ENCODE measurements around the gene EPB41L4B.

The EPB41L4B gene

DNA sequence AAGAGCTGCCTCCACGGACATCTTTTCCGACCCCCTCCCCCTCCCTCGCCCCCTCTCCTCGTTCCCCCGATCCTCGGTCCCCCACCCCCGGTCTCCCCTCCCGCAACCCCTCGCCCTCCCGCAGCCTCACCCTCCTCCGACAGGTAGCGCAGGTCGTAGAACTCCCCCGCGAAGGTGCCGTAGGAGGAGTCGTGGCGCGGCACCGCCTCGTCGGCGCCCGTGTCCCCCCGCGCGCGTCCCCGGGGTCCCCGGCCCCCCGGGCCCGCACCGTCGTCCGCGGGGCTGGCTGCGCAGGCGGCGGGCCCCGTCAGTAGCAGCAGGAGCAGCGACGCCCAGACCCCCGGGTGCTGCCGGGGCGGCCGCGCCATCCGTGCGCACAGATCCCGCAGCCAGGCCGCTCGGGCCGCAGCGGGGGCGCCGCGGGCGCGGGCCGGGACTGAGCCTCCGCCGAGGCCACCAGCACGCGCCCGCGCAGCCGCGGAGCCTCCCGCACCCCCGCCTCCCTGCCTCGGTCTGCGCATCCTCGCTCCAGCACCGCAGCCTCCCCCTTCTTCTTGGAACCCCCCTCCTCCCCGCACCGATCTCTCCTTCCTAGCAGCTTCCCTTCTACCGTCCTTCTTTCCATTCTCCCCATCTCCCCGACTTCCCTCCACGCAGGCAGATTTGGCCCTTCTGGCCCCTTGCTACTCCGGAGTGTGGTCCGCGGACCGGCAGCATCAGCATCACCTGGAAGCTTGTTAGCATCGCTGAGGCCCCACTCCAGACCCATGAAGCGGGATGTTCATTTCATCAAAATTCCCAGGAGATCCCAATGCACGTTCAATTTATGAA lies 153.9 kb downstream of the EPB41L4B start, which contains the start of gene FRRS1L:
FRRS1L (minus strand) TSS at position 479 of the 831 bp plus-strand sequence; CDS start at position 368, 111 bp downstream.
- Histone ChIP-seq H3K36me3 (ENCODE audit: insufficient read depth) (no peaks in the 10 kb centered on the region), H3K4me2 (no peak within 1 kb of the TSS), H4K20me1 (ENCODE audit: insufficient read depth) (no peaks in the 10 kb centered on the region), H3K27me3 (ENCODE audit: insufficient read depth, low read depth) (no peaks in the 10 kb centered on the region; the same call in 1 of the 2 replicates), H3K9ac (no peak within 1 kb of the TSS), H3K27ac (no peak within 1 kb of the TSS), H2AFZ (ENCODE audit: low read depth) (no peak within 1 kb of the TSS), H3K79me2 (ENCODE audit: insufficient read depth, low read depth) (no peaks in the 10 kb centered on the region), H3K4me1 (ENCODE audit: low read depth, poor library complexity, severe bottlenecking) (no peaks in the 10 kb centered on the region), H3K4me3 (IDR thresholded peaks at IDR 0.05; ENCODE audit: insufficient read depth, low read depth, low read length) (no peak within 1 kb of the TSS)
- TF ChIP-seq, protein P1, sequence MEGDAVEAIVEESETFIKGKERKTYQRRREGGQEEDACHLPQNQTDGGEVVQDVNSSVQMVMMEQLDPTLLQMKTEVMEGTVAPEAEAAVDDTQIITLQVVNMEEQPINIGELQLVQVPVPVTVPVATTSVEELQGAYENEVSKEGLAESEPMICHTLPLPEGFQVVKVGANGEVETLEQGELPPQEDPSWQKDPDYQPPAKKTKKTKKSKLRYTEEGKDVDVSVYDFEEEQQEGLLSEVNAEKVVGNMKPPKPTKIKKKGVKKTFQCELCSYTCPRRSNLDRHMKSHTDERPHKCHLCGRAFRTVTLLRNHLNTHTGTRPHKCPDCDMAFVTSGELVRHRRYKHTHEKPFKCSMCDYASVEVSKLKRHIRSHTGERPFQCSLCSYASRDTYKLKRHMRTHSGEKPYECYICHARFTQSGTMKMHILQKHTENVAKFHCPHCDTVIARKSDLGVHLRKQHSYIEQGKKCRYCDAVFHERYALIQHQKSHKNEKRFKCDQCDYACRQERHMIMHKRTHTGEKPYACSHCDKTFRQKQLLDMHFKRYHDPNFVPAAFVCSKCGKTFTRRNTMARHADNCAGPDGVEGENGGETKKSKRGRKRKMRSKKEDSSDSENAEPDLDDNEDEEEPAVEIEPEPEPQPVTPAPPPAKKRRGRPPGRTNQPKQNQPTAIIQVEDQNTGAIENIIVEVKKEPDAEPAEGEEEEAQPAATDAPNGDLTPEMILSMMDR (conservative IDR thresholded peaks at IDR 0.05; ENCODE audit: low read depth, low read length): no peak

DNA sequence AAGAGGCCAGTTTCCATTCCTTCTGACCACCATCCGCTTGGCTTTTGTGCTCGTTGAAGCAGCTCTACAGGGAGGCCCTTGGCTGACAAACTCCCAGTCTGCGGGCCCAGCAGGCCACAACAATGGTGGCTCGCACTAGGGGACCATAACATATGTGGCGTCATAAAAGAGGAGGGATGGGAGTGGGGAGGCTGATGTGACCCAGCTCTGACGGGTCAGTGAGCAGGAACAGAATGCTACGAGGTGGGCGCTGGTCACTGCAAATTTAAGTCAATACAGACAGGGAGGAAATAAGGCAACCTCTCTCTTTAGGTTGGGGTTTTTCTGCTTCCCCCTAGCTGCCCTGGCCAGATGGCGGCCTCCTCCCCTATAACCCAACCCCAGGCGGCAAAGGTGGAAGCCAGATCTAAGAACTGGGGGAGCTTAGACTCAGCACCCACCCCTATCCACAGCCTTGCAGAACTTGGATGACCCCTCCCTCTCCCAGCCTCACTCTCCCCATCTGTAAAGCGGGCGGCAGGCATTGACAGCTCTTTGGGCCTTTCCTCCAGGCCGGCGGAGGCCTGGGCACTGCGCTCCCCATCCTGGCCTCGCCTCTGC lies 154.6 kb downstream of the EPB41L4B start:
- no peak overlapping the region for H3K4me2 ChIP-seq
- H3K36me3 ChIP-seq (ENCODE audit: insufficient read depth): no peaks in the 10 kb centered on the region
- H4K20me1 ChIP-seq (ENCODE audit: insufficient read depth): no peaks in the 10 kb centered on the region
- H2AFZ ChIP-seq (ENCODE audit: low read depth): no peak overlapping the region
- H3K27ac ChIP-seq: no peak overlapping the region
- H3K4me1 ChIP-seq (ENCODE audit: low read depth, poor library complexity, severe bottlenecking): peaks cover 4% of the 10 kb centered on the region
- no peak overlapping the region for H3K9ac ChIP-seq
- no peaks in the 10 kb centered on the region; the same call in 1 of the 2 replicates for H3K27me3 ChIP-seq (ENCODE audit: insufficient read depth, low read depth)
- TF ChIP-seq, protein P1 (conservative IDR thresholded peaks at IDR 0.05; ENCODE audit: low read depth, low read length): no peak
- H3K79me2 ChIP-seq (ENCODE audit: insufficient read depth, low read depth): no peaks in the 10 kb centered on the region
- no peak overlapping the region for H3K4me3 ChIP-seq (IDR thresholded peaks at IDR 0.05; ENCODE audit: insufficient read depth, low read depth, low read length)

DNA sequence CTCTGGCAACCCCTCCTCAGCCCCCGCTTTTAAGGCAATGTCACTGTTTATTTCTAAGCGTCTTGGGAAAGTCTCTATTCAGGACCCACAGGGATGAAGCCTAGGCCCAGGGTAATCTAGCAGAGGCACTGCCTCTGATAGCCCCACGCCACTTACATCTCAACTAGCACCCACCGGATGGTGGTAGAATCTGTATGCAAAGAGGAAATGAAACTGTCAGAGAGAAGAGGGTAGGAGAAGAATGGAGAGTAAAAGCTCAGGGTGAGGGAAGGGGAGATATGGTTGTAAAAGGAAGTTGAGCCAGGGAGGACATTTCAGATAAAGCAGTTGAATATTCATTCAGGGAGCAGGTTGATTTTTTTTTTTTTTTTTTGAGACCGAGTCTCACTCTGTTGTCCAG lies 156.8 kb downstream of the EPB41L4B start:
- H4K20me1 ChIP-seq (ENCODE audit: insufficient read depth): no peaks in the 10 kb centered on the region
- peaks cover 5% of the 10 kb centered on the region for H3K4me1 ChIP-seq (ENCODE audit: low read depth, poor library complexity, severe bottlenecking)
- H3K36me3 ChIP-seq (ENCODE audit: insufficient read depth): no peaks in the 10 kb centered on the region
- no peak overlapping the region for H3K4me2 ChIP-seq
- no peak overlapping the region for H3K4me3 ChIP-seq (IDR thresholded peaks at IDR 0.05; ENCODE audit: insufficient read depth, low read depth, low read length)
- H3K27ac ChIP-seq: no peak overlapping the region
- no peaks in the 10 kb centered on the region for H3K79me2 ChIP-seq (ENCODE audit: insufficient read depth, low read depth)
- H2AFZ ChIP-seq (ENCODE audit: low read depth): no peak overlapping the region
- no peaks in the 10 kb centered on the region; the same call in 1 of the 2 replicates for H3K27me3 ChIP-seq (ENCODE audit: insufficient read depth, low read depth)
- TF ChIP-seq, protein P1 (conservative IDR thresholded peaks at IDR 0.05; ENCODE audit: low read depth, low read length): no peak
- no peak overlapping the region for H3K9ac ChIP-seq

DNA sequence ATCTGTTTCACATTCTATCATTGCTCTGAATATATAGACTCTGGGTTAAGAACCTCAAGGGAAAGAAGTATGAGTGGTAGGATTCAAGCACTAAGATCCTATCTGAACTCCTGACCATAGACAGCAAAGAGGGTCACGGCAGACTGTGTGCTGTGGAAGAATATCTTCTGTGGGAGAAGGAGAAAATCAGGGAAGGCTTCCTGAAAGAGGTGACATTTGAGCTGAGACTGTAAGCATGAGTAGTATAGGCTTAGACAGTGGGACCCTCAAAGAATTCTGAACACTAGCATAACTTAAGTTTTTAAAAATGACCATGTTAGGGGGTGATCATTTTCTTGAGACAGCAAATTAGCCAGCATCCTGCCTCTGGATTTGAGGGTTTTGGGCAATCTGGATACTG lies 157.7 kb downstream of the EPB41L4B start:
- peaks cover 5% of the 10 kb centered on the region for H3K4me1 ChIP-seq (ENCODE audit: low read depth, poor library complexity, severe bottlenecking)
- TF ChIP-seq, protein P1 (conservative IDR thresholded peaks at IDR 0.05; ENCODE audit: low read depth, low read length): no peak
- no peak overlapping the region for H2AFZ ChIP-seq (ENCODE audit: low read depth)
- no peak overlapping the region for H3K9ac ChIP-seq
- H3K36me3 ChIP-seq (ENCODE audit: insufficient read depth): no peaks in the 10 kb centered on the region
- no peaks in the 10 kb centered on the region for H4K20me1 ChIP-seq (ENCODE audit: insufficient read depth)
- H3K27me3 ChIP-seq (ENCODE audit: insufficient read depth, low read depth): no peaks in the 10 kb centered on the region; the same call in 1 of the 2 replicates
- H3K27ac ChIP-seq: no peak overlapping the region
- no peak overlapping the region for H3K4me2 ChIP-seq
- no peaks in the 10 kb centered on the region for H3K79me2 ChIP-seq (ENCODE audit: insufficient read depth, low read depth)
- H3K4me3 ChIP-seq (IDR thresholded peaks at IDR 0.05; ENCODE audit: insufficient read depth, low read depth, low read length): no peak overlapping the region
